Measurements from ENCODE around the gene ALX3. TPM values are rescaled to one million over a fixed set of nuclear protein-coding genes. Genes with fewer than 3 reads are reported as not detected.

ALX3 gene
- total RNA-seq, 1 donor from 2014 or later: not detected

- H3K27me3 ChIP-seq (ENCODE audit: low read depth): no peaks in the 10 kb centered on the region
- peaks cover 23% of the 10 kb centered on the region for H3K4me1 ChIP-seq
- H3K27ac ChIP-seq (replicated peaks): no peak overlapping the region
- H3K4me3 ChIP-seq: no peak overlapping the region
- peaks cover 51% of the 10 kb centered on the region for H3K36me3 ChIP-seq
- no peak for TF ChIP-seq CTCF (IDR thresholded peaks at IDR 0.05; ENCODE audit: borderline replicate concordance)
- no peak for DNase-seq
- intact Hi-C loops (cut with micrococcal nuclease): no loop called here
- H3K9me3 ChIP-seq (replicated peaks): no peaks in the 10 kb centered on the region
Measured at GRCh38 chr1:110057963-110058518, 12.4 kb downstream of the ALX3 start.

- H3K27ac ChIP-seq (replicated peaks): no peak overlapping the region
- peaks cover 25% of the 10 kb centered on the region for H3K4me1 ChIP-seq
- DNase-seq: no peak
- TF ChIP-seq CTCF (IDR thresholded peaks at IDR 0.05; ENCODE audit: borderline replicate concordance): no peak
- H3K36me3 ChIP-seq: peaks cover 64% of the 10 kb centered on the region
- H3K27me3 ChIP-seq (ENCODE audit: low read depth): no peaks in the 10 kb centered on the region
- H3K4me3 ChIP-seq: no peak overlapping the region
- intact Hi-C loops (cut with micrococcal nuclease): no loop called here
- no peaks in the 10 kb centered on the region for H3K9me3 ChIP-seq (replicated peaks)
Measured at GRCh38 chr1:110056776-110057175, 13.7 kb downstream of the ALX3 start.

DNA sequence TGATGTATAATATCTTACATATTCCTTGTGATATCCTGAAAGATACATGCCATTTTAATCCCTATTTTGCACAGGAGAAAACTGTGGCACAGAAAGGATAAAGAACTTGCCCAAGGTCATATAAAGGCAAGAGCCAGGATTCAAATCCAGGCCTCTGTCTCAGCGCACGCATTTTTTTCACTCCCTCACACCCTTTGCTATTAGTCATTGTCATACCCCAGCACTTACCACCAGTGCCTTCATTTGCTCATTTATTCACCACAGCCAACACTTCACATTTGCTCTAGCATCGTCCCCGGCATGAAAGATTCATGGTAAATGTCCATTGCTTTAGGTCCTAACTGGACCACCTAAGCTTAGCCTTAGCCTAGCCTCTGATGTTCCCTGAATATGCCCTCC is 14.2 kb downstream of the ALX3 start:
- no peak for DNase-seq
- H3K27ac ChIP-seq (replicated peaks): no peak overlapping the region
- intact Hi-C loops (cut with micrococcal nuclease): no loop called here
- H3K4me3 ChIP-seq: no peak overlapping the region
- no peak for TF ChIP-seq CTCF (IDR thresholded peaks at IDR 0.05; ENCODE audit: borderline replicate concordance)
- H3K27me3 ChIP-seq (ENCODE audit: low read depth): no peaks in the 10 kb centered on the region
- H3K36me3 ChIP-seq: peaks cover 69% of the 10 kb centered on the region
- no peaks in the 10 kb centered on the region for H3K9me3 ChIP-seq (replicated peaks)
- peaks cover 30% of the 10 kb centered on the region for H3K4me1 ChIP-seq

- DNase-seq: no peak
- intact Hi-C loops (cut with micrococcal nuclease): no loop called here
- Histone ChIP-seq H3K4me3 (no peak overlapping the region), H3K27ac (replicated peaks) (no peak overlapping the region), H3K36me3 (peaks cover 75% of the 10 kb centered on the region), H3K27me3 (ENCODE audit: low read depth) (no peaks in the 10 kb centered on the region), H3K9me3 (replicated peaks) (no peaks in the 10 kb centered on the region), H3K4me1 (peaks cover 36% of the 10 kb centered on the region)
- TF ChIP-seq CTCF (IDR thresholded peaks at IDR 0.05; ENCODE audit: borderline replicate concordance): no peak
Measured at GRCh38 chr1:110055493-110056284, 14.8 kb downstream of the ALX3 start.

DNA sequence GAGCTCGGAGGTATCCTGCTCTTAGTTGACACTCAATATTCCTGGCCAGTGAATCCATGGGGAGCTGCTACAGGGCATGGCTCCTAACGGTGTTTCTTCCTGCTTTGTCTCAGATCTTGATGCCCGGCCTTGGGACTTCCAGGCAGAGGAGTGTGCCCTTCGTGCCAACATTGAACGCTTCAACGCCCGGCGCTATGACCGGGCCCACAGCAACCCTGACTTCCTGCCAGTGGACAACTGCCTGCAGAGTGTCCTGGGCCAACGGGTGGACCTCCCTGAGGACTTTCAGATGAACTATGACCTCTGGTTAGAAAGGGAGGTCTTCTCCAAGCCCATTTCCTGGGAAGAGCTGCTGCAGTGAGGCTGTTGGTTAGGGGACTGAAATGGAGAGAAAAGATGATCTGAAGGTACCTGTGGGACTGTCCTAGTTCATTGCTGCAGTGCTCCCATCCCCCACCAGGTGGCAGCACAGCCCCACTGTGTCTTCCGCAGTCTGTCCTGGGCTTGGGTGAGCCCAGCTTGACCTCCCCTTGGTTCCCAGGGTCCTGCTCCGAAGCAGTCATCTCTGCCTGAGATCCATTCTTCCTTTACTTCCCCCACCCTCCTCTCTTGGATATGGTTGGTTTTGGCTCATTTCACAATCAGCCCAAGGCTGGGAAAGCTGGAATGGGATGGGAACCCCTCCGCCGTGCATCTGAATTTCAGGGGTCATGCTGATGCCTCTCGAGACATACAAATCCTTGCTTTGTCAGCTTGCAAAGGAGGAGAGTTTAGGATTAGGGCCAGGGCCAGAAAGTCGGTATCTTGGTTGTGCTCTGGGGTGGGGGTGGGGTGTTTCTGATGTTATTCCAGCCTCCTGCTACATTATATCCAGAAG is 16.7 kb downstream of the ALX3 start:
- intact Hi-C loops (cut with micrococcal nuclease): no loop called here
- peak; percentile 99 for TF ChIP-seq CTCF (IDR thresholded peaks at IDR 0.05; ENCODE audit: borderline replicate concordance)
- H3K36me3 ChIP-seq: peaks cover 88% of the 10 kb centered on the region
- peaks cover 55% of the 10 kb centered on the region for H3K4me1 ChIP-seq
- no peak overlapping the region for H3K27ac ChIP-seq (replicated peaks)
- no peaks in the 10 kb centered on the region for H3K27me3 ChIP-seq (ENCODE audit: low read depth)
- peak; percentile 71 for DNase-seq
- H3K9me3 ChIP-seq (replicated peaks): no peaks in the 10 kb centered on the region
- H3K4me3 ChIP-seq: no peak overlapping the region
